ENCODE data around the gene FOXI1.

FOXI1 gene

GRCh38 chr5:170150713-170151096 lies 45.0 kb downstream of the FOXI1 start:
- no peak for DNase-seq (ENCODE audit: low read depth in 3 of 3)

GRCh38 chr5:170151097-170151831 lies 45.6 kb downstream of the FOXI1 start:
- no peak for DNase-seq (ENCODE audit: low read depth in 3 of 3)

- DNase-seq (ENCODE audit: low read depth in 3 of 3), result no peak
Observed at GRCh38 chr5:170152767-170153166, 47.1 kb downstream of the FOXI1 start.

- DNase-seq (ENCODE audit: low read depth in 3 of 3), result no peak
Observed at GRCh38 chr5:170154297-170154696, 48.6 kb downstream of the FOXI1 start.

GRCh38 chr5:170154744-170155143 lies 49.0 kb downstream of the FOXI1 start:
- DNase-seq (ENCODE audit: low read depth in 3 of 3), result no peak

- DNase-seq (ENCODE audit: low read depth in 3 of 3), result no peak
Observed at GRCh38 chr5:170155771-170156170, 50.1 kb downstream of the FOXI1 start.

- DNase-seq (ENCODE audit: low read depth in 3 of 3), result no peak
Observed at GRCh38 chr5:170159101-170159698, 53.5 kb downstream of the FOXI1 start.

All from stimulated activated CD4-positive, alpha-beta T cell treated with anti-CD3 and anti-CD28 coated beads, TNF-alpha, amount 100 ng/mL, for 48 hours (primary cell).